ENCODE results near the gene GAS7.
"Not testable (repeated sequence)": the region's sequence is repeated elsewhere in the genome, so short reads cannot be mapped to it uniquely, and the experiment has no call there.

- not testable (repeated sequence) for TF ChIP-seq POLR2A, CTCF (IDR thresholded peaks at IDR 0.05)
Observed at GRCh38 chr17:10002567-10003360, 195.6 kb downstream of the GAS7 start.
